Measurements from ENCODE around the gene SPOPL.

GRCh38 chr2:138607746-138608145 lies 106.2 kb downstream of the SPOPL start:
- TF ChIP-seq EZH2 (optimal IDR thresholded peaks at IDR 0.05; ENCODE audit: low read depth, low read length) (no peak), CTCF (IDR thresholded peaks at IDR 0.05; ENCODE audit: low read length) (no peak), EZH2phosphoT487 (IDR thresholded peaks at IDR 0.05; ENCODE audit: low read length) (no peak)
